ENCODE results near the gene MTHFD2.
A peak's percentile ranks its signal among the peaks of the same experiment; 100 is the strongest.
"Not testable (repeated sequence)": the region's sequence is repeated elsewhere in the genome, so short reads cannot be mapped to it uniquely, and the experiment has no call there.

The MTHFD2 gene

DNA sequence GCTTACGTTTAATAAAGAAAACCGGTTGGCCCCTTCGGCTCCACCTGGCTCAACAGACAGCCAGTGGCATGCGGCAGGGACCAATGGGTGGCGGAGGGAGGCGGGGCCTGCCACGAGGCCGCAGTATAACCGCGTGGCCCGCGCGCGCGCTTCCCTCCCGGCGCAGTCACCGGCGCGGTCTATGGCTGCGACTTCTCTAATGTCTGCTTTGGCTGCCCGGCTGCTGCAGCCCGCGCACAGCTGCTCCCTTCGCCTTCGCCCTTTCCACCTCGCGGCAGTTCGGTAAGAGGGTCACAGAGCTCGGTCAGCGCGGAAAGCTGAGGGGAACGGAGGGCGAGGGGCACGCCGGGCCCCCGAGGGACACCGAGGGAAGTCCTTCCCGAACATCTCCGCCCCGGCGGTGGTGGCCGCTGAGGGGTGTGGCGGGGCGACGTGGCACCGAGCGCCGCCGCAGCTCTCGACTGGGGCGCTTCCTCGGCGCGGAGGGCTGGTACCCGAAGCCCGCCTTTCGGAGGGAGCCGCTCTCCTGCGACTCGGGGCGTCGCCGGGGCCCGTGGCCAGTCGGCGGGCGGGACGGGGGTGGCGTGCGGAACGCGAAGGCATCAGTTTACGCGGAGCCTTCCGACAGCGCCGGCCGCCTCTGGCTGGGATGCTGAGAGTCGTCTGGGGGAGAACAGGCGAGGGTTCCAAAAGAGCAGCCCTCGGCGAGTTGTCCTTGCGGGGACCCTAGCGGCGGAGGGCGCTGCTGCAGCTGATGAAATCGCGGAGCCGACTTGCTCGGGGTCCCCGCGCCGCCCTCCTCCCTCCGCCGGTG, at the start of gene MTHFD2:
Gene MTHFD2, plus strand, starts transcription at position 155 of the 814 bp plus-strand sequence. Its CDS starts 27 bp downstream, at position 182.
- peak; percentile 99 for DNase-seq

GRCh38 chr2:74149247-74149525, 49.2 kb upstream of the MTHFD2 start:
- no peak for DNase-seq

- DNase-seq, result no peak
These were observed 48.7 kb upstream of the MTHFD2 start for GRCh38 chr2:74149570-74150319.

GRCh38 chr2:74152954-74153353, 45.5 kb upstream of the MTHFD2 start:
- no peak for DNase-seq

GRCh38 chr2:74155830-74156229, 42.6 kb upstream of the MTHFD2 start:
- DNase-seq, result no peak

DNA sequence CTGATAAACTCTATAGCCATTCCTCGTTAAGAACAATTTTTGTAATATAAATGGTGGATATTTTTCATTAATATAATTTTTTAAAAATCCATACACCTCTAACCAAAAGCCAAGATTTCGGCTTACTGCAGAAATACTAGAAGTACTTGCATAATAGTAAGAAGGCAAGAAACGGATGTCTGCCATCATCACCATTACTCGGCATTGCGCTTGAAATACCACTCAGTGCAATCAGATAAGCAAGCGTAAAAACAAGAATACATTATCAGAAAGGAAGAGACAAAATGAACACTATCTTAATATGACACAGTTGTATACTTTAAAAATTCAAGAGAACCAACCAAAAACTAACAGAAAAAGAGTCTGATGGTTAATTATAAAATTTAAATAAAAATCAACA, 35.5 kb upstream of the MTHFD2 start:
- no peak for DNase-seq

- no peak for DNase-seq
These were observed 33.7 kb upstream of the MTHFD2 start for GRCh38 chr2:74164761-74165160.

DNA sequence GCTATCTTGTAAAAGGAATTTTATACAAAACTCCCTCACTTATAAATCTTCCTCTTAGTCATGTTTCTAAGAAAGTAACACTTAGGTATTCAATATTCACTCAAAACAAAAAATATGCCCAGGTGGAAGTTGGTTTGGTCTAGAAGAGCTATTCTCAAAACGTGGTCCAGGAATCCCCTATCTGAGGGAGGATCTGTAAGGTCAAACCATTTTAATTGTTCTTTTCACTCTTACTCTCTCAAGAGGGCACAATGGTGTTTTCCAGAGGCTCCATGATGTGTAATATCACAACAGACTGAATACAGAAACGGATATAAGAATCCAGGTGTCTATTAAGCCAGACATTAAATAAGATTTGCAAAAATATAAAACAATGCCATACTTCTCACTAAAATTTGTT, 29.7 kb upstream of the MTHFD2 start:
- DNase-seq, result no peak

DNA sequence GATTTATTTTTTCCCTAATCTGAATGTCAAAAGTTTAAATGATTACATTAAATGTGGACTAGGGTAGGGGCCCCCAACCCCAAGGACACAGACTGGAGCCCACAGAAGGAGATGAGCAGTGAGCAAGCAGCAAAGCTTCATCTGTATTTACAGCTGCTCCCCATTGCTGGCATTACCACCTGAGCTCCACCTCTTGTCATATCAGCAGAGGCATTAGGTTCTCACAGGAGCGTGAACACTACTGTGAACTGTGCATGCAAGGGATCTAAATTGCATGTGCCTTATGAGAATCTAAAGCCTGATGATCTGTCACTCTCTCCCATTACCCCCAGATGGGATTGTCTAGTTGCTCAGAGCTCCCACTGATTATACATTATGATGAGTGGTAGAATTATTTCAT, 23.5 kb upstream of the MTHFD2 start:
- DNase-seq, result no peak

- DNase-seq, result no peak
These were observed 20.7 kb upstream of the MTHFD2 start for GRCh38 chr2:74177696-74178095.

- peak; percentile 98 for DNase-seq
These were observed 20.0 kb upstream of the MTHFD2 start, which contains the start of gene MOB1A for GRCh38 chr2:74178211-74179062. Gene MOB1A (minus strand): TSS chr2:74178879. CDS start chr2:74178674, 205 bp downstream.

GRCh38 chr2:74179063-74179865, 19.2 kb upstream of the MTHFD2 start:
- DNase-seq, result no peak

DNA sequence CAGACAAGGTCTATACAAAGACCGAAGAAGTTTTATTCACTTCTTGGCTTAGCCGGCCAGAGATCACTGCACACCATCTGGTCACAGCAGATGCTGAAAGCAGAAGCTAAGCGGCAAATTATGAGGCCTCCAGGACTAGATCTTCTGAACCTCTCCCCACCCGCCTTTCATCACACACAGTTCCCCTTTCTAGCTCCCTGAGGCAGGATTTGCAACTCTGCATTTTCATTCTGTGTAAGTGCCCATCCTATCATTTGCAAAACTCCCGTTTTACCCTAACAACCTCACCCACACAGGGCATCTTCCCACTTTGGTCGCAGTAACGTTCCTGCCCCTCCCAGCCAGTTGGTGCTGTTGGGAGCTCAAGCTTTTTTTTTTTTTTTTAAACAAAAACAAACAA, 16.7 kb upstream of the MTHFD2 start:
- no peak for DNase-seq

GRCh38 chr2:74183878-74184277, 14.5 kb upstream of the MTHFD2 start:
- no peak for DNase-seq

- no peak for DNase-seq
These were observed 12.4 kb upstream of the MTHFD2 start for GRCh38 chr2:74186038-74186437.

DNA sequence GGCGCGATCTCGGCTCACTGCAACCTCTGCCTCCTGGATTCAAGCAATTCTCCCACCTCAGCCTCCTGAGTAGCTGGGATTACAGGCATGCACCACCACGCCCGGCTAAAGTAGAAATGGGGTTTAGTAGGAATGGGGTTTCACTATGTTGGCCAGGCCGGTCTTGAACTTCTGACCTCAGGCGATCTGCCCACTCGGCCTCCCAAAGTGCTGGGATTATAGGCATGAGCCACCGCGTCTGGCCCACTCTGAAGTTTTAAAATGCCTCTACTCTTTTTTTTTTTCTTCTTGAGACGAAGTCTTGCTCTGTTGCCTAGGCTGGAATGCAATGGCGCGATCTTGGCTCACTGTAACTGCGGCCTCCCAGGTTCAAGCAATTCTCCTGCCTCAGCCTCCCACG, 11.7 kb upstream of the MTHFD2 start:
- DNase-seq, result not testable (repeated sequence)

DNA sequence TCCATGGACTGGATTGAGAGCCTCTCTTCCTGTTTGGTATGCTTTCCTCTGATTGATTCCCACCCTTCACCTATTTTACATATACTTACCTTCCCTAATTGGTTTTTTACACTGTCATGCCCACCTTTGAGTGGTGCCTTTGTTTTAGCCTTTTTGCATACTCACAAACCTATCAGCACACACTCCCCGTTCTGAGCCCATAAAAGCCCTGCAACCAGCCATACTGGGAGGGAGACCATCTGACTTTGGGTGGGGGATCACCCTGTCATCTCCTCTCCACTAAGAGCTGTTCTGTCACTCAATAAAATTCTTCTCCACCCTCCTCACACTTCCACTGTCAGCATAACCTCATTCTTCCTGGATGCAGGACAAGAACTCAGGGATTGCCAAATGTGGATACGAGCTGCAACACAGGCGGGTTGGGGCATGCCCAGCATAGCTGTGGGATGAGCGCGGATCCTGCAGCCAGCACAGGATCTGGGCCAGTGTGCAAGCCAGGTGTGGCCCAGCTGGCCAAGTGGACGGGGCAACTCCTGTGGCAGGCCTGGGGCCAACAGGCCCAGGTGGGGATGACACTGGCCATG, 10.3 kb upstream of the MTHFD2 start:
- peak; percentile 58 for DNase-seq

DNA sequence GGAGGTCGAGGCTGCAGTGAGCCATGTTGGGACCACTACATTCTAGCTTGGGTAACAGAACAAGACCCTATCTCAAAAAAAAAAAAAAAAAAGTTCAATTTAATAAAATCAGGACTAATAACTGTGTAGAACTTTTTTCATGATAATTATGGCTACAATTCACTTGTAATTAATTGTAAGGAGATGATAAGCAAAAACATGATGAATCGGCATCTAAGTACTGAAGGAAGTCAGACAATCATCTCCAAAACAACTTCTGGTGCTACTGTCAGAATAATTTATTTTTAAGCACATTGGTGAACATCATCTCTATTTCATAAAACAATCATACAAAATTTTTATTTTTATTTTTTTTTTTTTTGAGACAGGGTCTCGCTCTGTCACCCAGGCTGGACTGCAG, 9.7 kb upstream of the MTHFD2 start:
- no peak for DNase-seq

DNA sequence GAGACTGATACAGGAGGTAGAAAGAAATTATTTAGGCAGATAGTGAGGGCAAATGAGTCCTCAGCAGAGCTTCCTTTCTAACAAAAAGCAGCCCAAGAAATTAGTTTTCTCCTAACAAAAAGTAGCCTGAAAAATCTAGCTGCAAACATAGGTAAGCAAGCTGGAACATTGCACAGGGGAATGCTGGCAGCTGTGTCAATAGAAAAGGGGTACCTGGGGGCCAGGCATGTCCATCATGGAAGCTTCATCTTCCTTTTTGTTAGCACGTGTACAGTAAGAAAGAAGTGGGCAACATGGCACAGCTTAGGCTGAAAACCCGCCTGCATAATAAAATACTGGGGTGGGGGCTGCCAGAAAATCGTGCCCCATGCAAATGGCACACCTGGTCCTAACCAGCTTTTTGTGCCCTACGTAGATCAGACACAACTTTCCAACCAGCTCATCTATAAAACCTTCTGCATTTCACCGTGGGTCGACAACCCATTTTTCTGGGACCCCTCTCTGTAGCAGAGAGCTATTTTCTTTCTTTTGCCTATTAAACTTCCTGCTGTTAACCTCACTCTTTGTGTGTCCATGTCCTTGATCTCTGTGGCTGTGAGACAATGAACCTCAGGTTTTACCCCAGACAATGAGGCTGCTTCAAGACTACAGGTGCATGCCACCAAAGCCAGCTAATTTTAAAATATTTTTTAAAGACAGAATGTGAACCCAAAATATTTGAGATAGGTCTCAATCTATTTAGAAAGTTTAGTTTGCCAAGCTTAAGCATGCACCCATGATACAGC, 6.6 kb upstream of the MTHFD2 start:
- no peak for DNase-seq

- DNase-seq, result no peak
These were observed 3.6 kb upstream of the MTHFD2 start for GRCh38 chr2:74194799-74195198.

DNA sequence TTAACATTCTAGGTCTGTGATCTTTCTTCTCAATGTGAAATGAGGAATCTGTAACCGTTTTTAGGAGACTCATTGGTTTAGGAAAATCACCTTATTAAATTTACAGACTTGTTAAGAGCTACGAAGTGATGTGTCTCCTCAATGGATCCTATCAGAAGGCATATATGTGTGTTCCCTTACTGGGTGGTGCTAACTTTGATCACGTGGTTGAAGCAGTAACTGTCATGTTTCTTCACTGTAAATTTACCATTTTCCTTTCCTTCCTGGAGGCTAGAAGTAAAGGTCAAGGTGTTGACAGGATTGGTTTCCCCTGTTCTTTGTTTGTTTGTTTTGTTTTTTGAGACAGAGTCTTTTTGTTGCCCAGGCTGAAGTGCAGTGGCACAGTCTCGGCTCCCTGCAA, 1.4 kb upstream of the MTHFD2 start:
- no peak for DNase-seq

Data from fibroblast of skin of right biceps (primary cell).